Hepatocyte (in vitro differentiated cells): ENCODE measurements around the gene TMEM203. TPM values are rescaled to one million over a fixed set of nuclear protein-coding genes. Genes with fewer than 3 reads are reported as not detected.

ENCODE experiments used
- DNase-seq: peaks from one replicate; pipeline ENCODE4 v3.0.0-alpha.2; 2016; ENCODE audit warnings: low spot score
- H2AFZ ChIP-seq: fragments of 200-600 bp; sonication (generic); 2 replicates; pipeline ENCODE4 v1.6.0; 2016; ENCODE audit warnings: antibody characterized with exemption, mild to moderate bottlenecking
- H3K27ac ChIP-seq: fragments of 200-600 bp; sonication (generic); 2 replicates; pipeline ENCODE4 v1.5.1; 2016; ENCODE audit warnings: mild to moderate bottlenecking
- H3K27me3 ChIP-seq: fragments of 200-600 bp; sonication (generic); 2 replicates; pipeline ENCODE4 v1.6.1; 2016
- H3K36me3 ChIP-seq: fragments of 200-600 bp; sonication (generic); replicated peaks from 2 replicates; pipeline ENCODE4 v1.5.1; 2016; ENCODE audit warnings: low read depth; ENCODE audit not compliant: insufficient read depth
- H3K4me1 ChIP-seq: fragments of 200-600 bp; sonication (generic); 2 replicates; pipeline ENCODE4 v1.5.1; 2016; ENCODE audit warnings: mild to moderate bottlenecking, moderate library complexity; ENCODE audit not compliant: insufficient read depth
- H3K4me2 ChIP-seq: fragments of 200-600 bp; sonication (generic); 2 replicates; pipeline ENCODE4 v1.6.0; 2016
- H3K4me3 ChIP-seq: fragments of 200-600 bp; sonication (generic); 2 replicates; pipeline ENCODE4 v1.5.1; 2016; ENCODE audit warnings: mild to moderate bottlenecking
- H3K79me2 ChIP-seq: fragments of 200-600 bp; sonication (generic); 2 replicates; pipeline ENCODE4 v1.6.0; 2017; ENCODE audit warnings: mild to moderate bottlenecking
- H3K9me2 ChIP-seq: fragments of 200-600 bp; sonication (generic); replicated peaks from 2 replicates; pipeline ENCODE4 v1.6.0; 2017; ENCODE audit warnings: mild to moderate bottlenecking; ENCODE audit not compliant: insufficient read depth
- H3K9me3 ChIP-seq: fragments of 200-600 bp; sonication (generic); 2 replicates; pipeline ENCODE4 v1.5.1; 2016; ENCODE audit warnings: low read depth, mild to moderate bottlenecking
- H4K20me1 ChIP-seq: fragments of 200-600 bp; sonication (generic); 2 replicates; pipeline ENCODE4 v1.6.0; 2016; ENCODE audit warnings: mild to moderate bottlenecking; ENCODE audit not compliant: insufficient read depth, poor library complexity, severe bottlenecking
- EZH2 ChIP-seq: fragments of 200-600 bp; sonication (generic); IDR thresholded peaks from 2 replicates; pipeline ENCODE4 v1.6.1; 2016; ENCODE audit warnings: antibody characterized with exemption, mild to moderate bottlenecking, borderline replicate concordance
- EZH2phosphoT487 ChIP-seq: fragments of 200-600 bp; sonication (generic); IDR thresholded peaks from one replicate; pipeline ENCODE4 v1.6.1; 2018; ENCODE audit warnings: antibody characterized with exemption, mild to moderate bottlenecking, low read depth, moderate library complexity; ENCODE audit not compliant: unreplicated experiment, severe bottlenecking
- WGBS: methylation state at CpG from one replicate; pipeline ENCODE4 v1.1.6; 2016; ENCODE audit warnings: low lambda C conversion rate; ENCODE audit errors: missing lambda C conversion rate; 5-methylcytosine and 5-hydroxymethylcytosine counted together
- polyA plus RNA-seq: library from polyadenylated mRNA; unstranded; fragments of >200 nt; fragmentation: Nextera tagmentation; extraction: Ambion mirVana; gene quantifications from 2 replicates; pipeline ENCODE4 v1.2.1, GENCODE V29; 2016
- total RNA-seq: library from RNA; depleted of rRNA; stranded (reverse); fragments of >200 nt; gene quantifications from 2 replicates; pipeline ENCODE4 v1.2.3, GENCODE V29; 2014
- TF ChIP-seq, protein P1 (sequence below): fragments of 200-600 bp; sonication (generic); IDR thresholded peaks from 2 replicates; pipeline ENCODE4 v1.5.1; 2016; ENCODE audit warnings: antibody characterized with exemption, mild to moderate bottlenecking; ENCODE audit not compliant: poor library complexity

TMEM203 gene
- total and polyA plus RNA-seq, 2 experiments from 2014 or later: 37.6 to 60.7 TPM

DNA sequence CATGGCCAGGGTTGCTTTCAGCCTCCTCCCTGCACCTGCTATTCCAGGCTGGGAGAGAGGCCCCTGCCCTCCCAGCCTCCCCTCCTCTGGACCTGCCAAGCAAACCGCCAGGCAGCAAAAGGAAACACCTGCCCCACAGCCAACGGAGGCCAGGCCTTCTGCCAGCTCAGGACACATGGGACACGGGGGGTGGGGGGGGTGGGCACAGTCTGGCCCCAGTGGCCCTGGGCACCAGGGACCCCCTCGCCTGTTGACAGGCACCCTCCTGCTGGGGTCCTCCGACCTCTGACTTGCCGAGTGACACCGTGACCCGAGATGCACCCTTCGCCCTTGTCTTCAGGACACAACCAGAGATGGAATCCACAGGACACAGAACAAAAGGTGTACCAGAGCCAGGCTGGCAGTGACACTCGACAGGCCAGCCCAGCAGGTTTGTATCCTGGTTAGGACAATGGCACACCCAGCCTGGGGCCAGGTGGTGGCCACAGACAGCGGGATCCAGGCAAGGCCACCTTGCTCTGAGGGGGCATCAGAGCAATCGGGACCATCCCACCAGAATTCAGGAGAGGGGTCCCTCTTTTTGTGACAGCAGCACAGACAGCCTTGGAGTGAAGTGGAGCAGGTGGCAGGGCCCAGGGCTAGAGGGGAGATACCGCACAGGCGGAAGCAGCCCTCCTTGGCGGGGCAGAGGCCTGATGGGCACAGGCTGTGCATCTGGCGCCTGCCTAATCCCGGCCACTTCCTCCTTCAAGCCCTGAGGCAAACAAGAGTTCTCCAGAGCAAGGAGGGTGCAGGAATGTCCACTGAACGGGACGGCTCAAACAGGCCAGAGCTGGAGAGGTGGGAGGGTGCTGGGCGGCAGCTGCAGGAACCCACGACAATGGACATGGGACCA, 32.3 kb downstream of the TMEM203 start:
- TF ChIP-seq EZH2: no peak
- TF ChIP-seq, protein P1, sequence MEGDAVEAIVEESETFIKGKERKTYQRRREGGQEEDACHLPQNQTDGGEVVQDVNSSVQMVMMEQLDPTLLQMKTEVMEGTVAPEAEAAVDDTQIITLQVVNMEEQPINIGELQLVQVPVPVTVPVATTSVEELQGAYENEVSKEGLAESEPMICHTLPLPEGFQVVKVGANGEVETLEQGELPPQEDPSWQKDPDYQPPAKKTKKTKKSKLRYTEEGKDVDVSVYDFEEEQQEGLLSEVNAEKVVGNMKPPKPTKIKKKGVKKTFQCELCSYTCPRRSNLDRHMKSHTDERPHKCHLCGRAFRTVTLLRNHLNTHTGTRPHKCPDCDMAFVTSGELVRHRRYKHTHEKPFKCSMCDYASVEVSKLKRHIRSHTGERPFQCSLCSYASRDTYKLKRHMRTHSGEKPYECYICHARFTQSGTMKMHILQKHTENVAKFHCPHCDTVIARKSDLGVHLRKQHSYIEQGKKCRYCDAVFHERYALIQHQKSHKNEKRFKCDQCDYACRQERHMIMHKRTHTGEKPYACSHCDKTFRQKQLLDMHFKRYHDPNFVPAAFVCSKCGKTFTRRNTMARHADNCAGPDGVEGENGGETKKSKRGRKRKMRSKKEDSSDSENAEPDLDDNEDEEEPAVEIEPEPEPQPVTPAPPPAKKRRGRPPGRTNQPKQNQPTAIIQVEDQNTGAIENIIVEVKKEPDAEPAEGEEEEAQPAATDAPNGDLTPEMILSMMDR: no peak
- no peak for TF ChIP-seq EZH2phosphoT487
- Histone ChIP-seq H3K4me2 (no peak overlapping the region), H3K27me3 (peaks cover 32% of the 10 kb centered on the region), H3K4me3 (no peak overlapping the region), H3K4me1 (peaks cover 12% of the 10 kb centered on the region), H2AFZ (no peak overlapping the region), H3K9me3 (no peaks in the 10 kb centered on the region), H3K9me2 (no peaks in the 10 kb centered on the region), H3K27ac (no peak overlapping the region), H3K36me3 (no peaks in the 10 kb centered on the region), H3K79me2 (no peaks in the 10 kb centered on the region), H4K20me1 (no peaks in the 10 kb centered on the region)
- DNase-seq: no peak
- WGBS: 85% methylated on average over 19 of the region's 21 CpGs

DNA sequence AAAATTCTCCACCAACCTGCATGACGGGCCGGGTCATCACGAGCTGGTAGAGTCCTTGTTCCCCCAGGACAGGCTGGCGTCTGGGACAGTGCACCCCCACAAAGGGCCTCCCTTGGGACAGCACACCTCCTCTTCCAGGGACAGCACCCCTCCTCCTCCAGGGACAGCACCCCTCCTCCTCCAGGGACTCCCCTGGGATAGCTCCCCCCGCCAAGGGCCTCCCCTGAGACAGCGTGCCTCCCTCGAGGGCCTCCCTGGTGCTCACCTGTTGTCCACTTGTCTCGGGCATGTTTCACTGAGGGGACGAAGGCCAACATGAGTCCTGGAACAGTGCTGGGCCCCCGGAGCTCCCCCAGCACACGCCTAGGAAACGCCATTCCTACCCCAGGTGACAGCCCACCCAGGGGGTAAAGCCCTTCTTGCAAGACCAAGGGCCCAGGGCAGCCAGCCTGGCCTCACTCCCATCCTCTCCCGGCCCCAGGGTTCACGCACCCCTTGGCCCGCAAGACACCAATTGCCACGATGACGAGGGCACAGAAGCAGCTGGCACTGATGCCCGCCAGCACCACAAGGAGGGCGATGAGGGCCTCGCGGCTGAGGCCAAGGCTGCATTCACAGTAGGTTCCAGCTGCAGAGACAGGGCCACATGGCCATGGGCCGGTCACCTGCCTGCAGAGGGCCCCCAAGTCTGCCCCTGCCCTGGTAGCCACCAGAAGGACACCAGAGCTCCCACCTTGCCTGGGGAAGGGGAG, 34.1 kb downstream of the TMEM203 start:
- no peak overlapping the region for H2AFZ ChIP-seq
- no peaks in the 10 kb centered on the region for H3K9me2 ChIP-seq
- TF ChIP-seq, protein P1: no peak
- TF ChIP-seq EZH2phosphoT487 (no peak), EZH2 (no peak)
- no peaks in the 10 kb centered on the region for H3K36me3 ChIP-seq
- no peaks in the 10 kb centered on the region for H3K9me3 ChIP-seq
- peaks cover 50% of the 10 kb centered on the region for H3K27me3 ChIP-seq
- no peaks in the 10 kb centered on the region for H4K20me1 ChIP-seq
- H3K4me1 ChIP-seq: peaks cover 17% of the 10 kb centered on the region
- 86% methylated on average over 21 of the region's 22 CpGs for WGBS
- H3K4me2 ChIP-seq: no peak overlapping the region
- no peak for DNase-seq
- H3K27ac ChIP-seq: no peak overlapping the region
- H3K79me2 ChIP-seq: no peaks in the 10 kb centered on the region
- H3K4me3 ChIP-seq: no peak overlapping the region

DNA sequence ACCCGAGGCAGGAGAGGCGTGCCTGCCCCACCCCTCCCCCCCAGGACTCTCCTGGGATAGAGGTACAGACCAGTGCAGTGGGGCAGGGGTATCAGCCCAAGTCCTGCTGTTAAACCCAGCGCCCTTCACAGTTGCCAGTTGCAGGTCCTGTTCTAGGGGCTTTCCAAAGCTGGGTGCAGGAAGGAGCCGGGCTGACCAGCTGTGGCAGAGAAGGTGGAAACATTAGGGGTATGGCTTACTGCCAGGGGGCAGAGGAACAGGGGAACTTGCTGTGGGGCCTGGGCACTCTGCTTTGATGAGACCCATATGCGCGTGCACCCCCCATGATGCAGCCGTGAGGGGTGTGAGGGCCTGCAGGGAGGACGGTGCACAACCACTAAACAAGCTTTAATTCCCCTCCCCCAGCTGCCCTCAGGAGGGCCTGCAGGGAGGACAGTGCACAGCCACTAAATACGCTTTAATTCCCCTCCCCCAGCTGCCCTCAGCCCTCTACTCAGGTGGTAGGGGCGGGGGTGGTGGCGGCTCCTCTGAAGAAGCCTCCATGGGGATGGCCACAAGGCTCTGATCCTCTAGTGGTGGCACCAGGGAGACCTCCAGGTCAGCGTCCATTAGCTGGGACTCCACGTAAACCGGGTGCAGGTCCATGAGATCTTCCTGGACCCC, 34.8 kb downstream of the TMEM203 start:
- Histone ChIP-seq H3K27me3 (peaks cover 57% of the 10 kb centered on the region), H2AFZ (no peak overlapping the region), H3K9me3 (no peaks in the 10 kb centered on the region), H3K4me2 (no peak overlapping the region), H3K27ac (no peak overlapping the region), H3K79me2 (no peaks in the 10 kb centered on the region), H3K36me3 (no peaks in the 10 kb centered on the region), H3K4me1 (peaks cover 17% of the 10 kb centered on the region), H3K9me2 (no peaks in the 10 kb centered on the region), H3K4me3 (no peak overlapping the region), H4K20me1 (no peaks in the 10 kb centered on the region)
- TF ChIP-seq EZH2phosphoT487: no peak
- TF ChIP-seq EZH2: no peak
- TF ChIP-seq, protein P1: no peak
- WGBS: 66% methylated on average over 14 of the region's 14 CpGs
- DNase-seq: no peak
